Activated CD4-positive, alpha-beta memory T cell treated with anti-CD3 and anti-CD28 coated beads for 36 hours (primary cell): ENCODE measurements around the gene ADGRE1. TPM values are rescaled to one million over a fixed set of nuclear protein-coding genes. Genes with fewer than 3 reads are reported as not detected.

Experiments used
- CTCF ChIA-PET: fragments of 350-600 bp; sonication (Branson Sonifier 250); formaldehyde crosslinking; loops from one replicate; lab custom pipeline; 2021; ENCODE audit warnings: antibody characterized with exemption, inconsistent platforms; lab: Charles Lee
- POLR2A ChIA-PET: fragments of 350-600 bp; sonication (Branson Sonifier 250); formaldehyde crosslinking; loops from one replicate; lab custom pipeline; 2021; ENCODE audit warnings: antibody characterized with exemption; lab: Charles Lee
- DNase-seq: peaks from one replicate; pipeline ENCODE4 v3.0.0-alpha.2; 2020
- H3K27ac Mint-ChIP-seq: one replicate; pipeline ENCODE4 v1.8.0; 2021; ENCODE audit warnings: mixed read lengths
- H3K27me3 Mint-ChIP-seq: one replicate; pipeline ENCODE4 v1.8.0; 2021; ENCODE audit warnings: mixed read lengths
- H3K36me3 Mint-ChIP-seq: one replicate; pipeline ENCODE4 v1.8.0; 2021; ENCODE audit warnings: mixed read lengths
- H3K4me1 Mint-ChIP-seq: one replicate; pipeline ENCODE4 v1.8.0; 2021; ENCODE audit warnings: low read depth, mixed read lengths
- H3K4me3 Mint-ChIP-seq: one replicate; pipeline ENCODE4 v1.8.0; 2021; ENCODE audit warnings: mild to moderate bottlenecking, mixed read lengths
- H3K9me3 Mint-ChIP-seq: one replicate; pipeline ENCODE4 v1.8.0; 2021; ENCODE audit warnings: mixed read lengths
- intact Hi-C: fragments of 100-400 bp; cut with micrococcal nuclease; formaldehyde crosslinking; loops from one replicate; pipeline ENCODE4 v1.15.1; 2023
- total RNA-seq, 2 experiments: library from RNA; stranded (reverse); gene quantifications; one replicate each; pipeline ENCODE4 v1.2.3, GENCODE V29; 2021

Gene ADGRE1
- total RNA-seq, 2 experiments from 2014 or later, result 6.6 to 6.8 TPM

DNA sequence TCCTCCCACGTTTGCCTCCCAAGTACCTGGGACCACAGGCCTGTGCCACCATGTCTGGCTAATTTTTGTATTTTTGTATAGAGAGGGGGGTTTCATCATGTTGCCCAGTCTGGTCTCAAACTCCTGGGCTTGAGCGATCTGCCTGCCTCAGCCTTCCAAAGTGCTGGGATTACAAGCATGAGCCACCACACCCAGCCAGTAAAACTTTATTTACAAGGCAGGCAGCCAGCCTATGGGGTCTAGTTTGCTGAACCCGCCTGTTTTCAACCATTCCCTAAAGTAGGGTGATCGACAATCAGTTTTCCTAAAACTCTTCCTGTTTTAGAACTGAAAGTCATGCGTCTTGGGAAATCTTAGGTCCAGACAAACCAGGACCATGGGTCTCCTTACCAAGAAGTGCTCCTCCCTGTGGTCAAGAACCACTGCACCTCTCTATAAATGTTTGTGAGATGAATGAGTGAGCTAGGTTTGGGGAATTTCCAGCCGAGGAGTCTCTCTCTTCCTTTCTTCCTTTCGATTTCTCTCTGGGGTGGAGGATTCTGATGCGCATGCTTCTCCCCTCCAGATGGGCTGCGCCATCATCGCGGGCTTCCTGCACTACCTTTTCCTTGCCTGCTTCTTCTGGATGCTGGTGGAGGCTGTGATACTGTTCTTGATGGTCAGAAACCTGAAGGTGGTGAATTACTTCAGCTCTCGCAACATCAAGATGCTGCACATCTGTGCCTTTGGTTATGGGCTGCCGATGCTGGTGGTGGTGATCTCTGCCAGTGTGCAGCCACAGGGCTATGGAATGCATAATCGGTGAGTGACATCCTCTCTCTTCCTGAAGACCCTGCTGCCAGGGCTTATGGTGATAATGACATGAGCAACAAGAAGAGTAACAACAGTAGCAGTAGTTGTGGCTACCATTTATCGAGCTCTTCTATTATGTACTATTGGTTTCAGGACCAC is 38.7 kb downstream of the ADGRE1 start:
- ChIA-PET CTCF (interaction anchor here (0.5 to 1.5 kb wide), 10 partner anchors 20 to 413 kb away, joined by 3 to 6 read pairs (median 4); no protein-coding TSS in a partner anchor), POLR2A (no interaction called here)
- Mint-ChIP-seq H3K4me3 (peak overlapping the region; percentile 64), H3K36me3 (peaks cover 14% of the 10 kb centered on the region), H3K27me3 (no peaks in the 10 kb centered on the region), H3K9me3 (peaks cover 18% of the 10 kb centered on the region), H3K27ac (peak overlapping the region; percentile 70), H3K4me1 (peaks cover 13% of the 10 kb centered on the region)
- peak; percentile 57 for DNase-seq
- intact Hi-C loops, result no loop called here

DNA sequence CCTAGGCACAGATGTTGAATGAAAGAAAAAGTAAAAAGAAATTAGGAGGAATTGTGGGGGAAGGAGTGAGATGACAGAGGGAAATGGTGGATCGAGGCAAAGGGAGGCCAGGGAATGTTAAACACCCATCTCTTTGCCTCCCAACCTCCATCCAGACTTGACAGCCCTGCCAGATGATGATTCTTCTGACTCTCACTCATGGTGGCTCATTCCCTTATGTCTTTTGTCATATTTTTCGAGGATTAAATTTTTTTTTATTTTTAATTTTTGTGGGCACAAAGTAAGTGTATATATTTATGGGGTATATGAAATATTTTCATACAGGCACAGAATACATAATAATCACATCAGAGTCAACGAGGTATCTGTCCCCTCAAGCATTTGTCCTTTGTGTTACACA is 42.8 kb downstream of the ADGRE1 start:
- ChIA-PET POLR2A (no interaction called here), CTCF (interaction anchor here (0.6 kb wide), 1 partner anchor 441 kb away, joined by 4 read pairs; no protein-coding TSS in a partner anchor)
- Mint-ChIP-seq H3K4me3 (no peak overlapping the region), H3K27me3 (no peaks in the 10 kb centered on the region), H3K27ac (no peak overlapping the region), H3K9me3 (peaks cover 24% of the 10 kb centered on the region), H3K36me3 (peaks cover 23% of the 10 kb centered on the region), H3K4me1 (peaks cover 13% of the 10 kb centered on the region)
- intact Hi-C loops, result no loop called here
- no peak for DNase-seq

DNA sequence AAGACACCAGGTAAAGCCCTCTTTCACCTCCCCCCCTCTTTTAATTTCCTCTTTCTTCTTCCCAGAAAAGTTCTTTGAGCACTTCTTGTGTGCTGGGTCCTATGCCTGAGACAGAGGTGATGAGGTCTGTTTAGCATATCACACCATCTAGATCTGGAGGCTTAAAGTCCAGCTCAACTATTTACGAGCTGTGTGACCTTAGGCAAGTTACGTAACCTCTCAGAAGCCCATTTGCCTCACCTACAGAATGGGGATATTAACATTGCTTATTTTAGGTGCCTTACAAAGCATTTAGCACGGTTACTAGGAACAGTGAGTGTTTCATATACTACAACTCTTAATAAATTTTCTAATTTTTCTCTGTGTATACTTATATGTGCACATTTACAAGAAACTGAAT is 47.7 kb downstream of the ADGRE1 start:
- Mint-ChIP-seq H3K4me3 (no peak overlapping the region), H3K27me3 (no peaks in the 10 kb centered on the region), H3K4me1 (no peaks in the 10 kb centered on the region), H3K36me3 (peaks cover 16% of the 10 kb centered on the region), H3K27ac (no peak overlapping the region), H3K9me3 (peaks cover 13% of the 10 kb centered on the region)
- DNase-seq, result no peak
- ChIA-PET CTCF (interaction anchor here (0.7 kb wide), 1 partner anchor 718 kb away, joined by 4 read pairs; no protein-coding TSS in a partner anchor), POLR2A (no interaction called here)
- intact Hi-C loops, result no loop called here

DNA sequence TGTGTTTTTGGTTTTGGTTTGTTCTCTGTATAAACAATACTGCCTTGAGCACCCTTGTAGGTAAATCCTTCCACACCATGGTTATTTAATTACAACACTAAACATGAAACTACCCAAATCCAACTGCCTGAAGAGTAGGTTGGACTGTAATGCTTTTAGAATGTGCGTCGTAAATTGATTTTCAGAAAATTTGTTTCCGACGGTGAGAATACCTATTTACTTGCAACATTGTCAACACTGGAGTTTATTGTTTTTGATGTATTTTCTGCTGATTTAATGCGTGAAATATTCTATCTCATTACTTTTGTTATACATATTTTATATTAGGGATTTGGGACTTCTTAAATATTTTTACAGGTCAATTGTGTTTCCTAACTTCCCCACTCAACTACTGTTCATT is 48.2 kb downstream of the ADGRE1 start:
- Mint-ChIP-seq H3K4me3 (no peak overlapping the region), H3K36me3 (peaks cover 18% of the 10 kb centered on the region), H3K27ac (no peak overlapping the region), H3K27me3 (no peaks in the 10 kb centered on the region), H3K4me1 (no peaks in the 10 kb centered on the region), H3K9me3 (peaks cover 9% of the 10 kb centered on the region)
- no peak for DNase-seq
- ChIA-PET CTCF (no interaction called here), POLR2A (no interaction called here)
- intact Hi-C loops, result no loop called here

DNA sequence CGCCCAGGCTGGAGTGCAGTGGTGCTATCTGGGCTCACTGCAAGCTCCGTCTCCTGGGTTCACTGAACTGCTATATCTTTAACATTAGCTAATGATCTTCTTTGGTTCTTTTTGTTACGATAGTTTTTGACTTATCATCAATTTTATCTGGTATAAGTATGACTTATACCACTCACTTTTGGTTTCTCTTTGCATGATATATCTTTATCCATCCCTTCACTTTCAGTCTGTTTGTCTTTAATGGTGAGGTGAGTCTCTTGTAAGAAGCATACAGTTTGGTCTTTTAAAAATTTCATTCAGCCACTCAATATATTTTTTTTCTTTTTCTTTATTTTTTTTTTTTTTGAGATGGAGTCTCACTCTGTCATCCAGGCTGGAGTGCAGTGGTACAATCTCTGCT is 58.4 kb downstream of the ADGRE1 start:
- Mint-ChIP-seq H3K4me1 (peaks cover 17% of the 10 kb centered on the region), H3K4me3 (no peak overlapping the region), H3K36me3 (no peaks in the 10 kb centered on the region), H3K27me3 (no peaks in the 10 kb centered on the region), H3K27ac (no peak overlapping the region), H3K9me3 (no peaks in the 10 kb centered on the region)
- POLR2A ChIA-PET, result no interaction called here
- CTCF ChIA-PET, result interaction anchor here (0.6 to 1.7 kb wide), 4 partner anchors 17 to 26 kb away, joined by 3 to 6 read pairs (median 4); no protein-coding TSS in a partner anchor
- intact Hi-C loops, result loop anchor here (5.0 to 10.0 kb wide), 2 partner anchors 59 to 208 kb away; partner anchors contain the start of genes GPR108 and TRIP10
- no peak for DNase-seq

DNA sequence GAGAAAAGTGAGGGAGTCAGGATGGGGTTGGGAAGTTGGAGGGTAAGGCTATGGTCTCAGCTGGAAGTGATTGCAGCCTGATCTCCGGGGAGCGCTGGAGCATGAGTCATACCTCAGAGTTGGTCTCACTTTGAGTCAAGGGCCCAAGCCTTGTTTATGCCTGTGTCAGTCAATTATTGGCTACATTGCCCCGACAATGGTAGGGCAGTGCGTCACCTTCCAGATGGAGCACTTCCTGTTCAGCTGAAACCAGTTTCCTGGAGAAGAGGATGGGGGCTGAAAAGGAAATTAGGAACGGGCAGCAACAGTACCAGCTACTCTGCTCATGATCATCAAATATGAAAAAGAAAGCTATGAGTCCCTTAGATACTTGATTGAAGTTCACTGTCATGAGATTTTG is 60.4 kb downstream of the ADGRE1 start:
- Mint-ChIP-seq H3K4me3 (no peak overlapping the region), H3K27me3 (no peaks in the 10 kb centered on the region), H3K36me3 (no peaks in the 10 kb centered on the region), H3K27ac (peak overlapping the region; percentile 33), H3K4me1 (peaks cover 17% of the 10 kb centered on the region), H3K9me3 (no peaks in the 10 kb centered on the region)
- intact Hi-C loops, result loop anchor here (5.0 to 10.0 kb wide), 2 partner anchors 57 to 210 kb away; partner anchors contain the start of genes GPR108 and TRIP10
- POLR2A ChIA-PET, result no interaction called here
- CTCF ChIA-PET, result interaction anchor here (0.6 to 1.8 kb wide), 4 partner anchors 15 to 667 kb away, joined by 3 to 8 read pairs (median 4); no protein-coding TSS in a partner anchor
- DNase-seq, result peak; percentile 85

DNA sequence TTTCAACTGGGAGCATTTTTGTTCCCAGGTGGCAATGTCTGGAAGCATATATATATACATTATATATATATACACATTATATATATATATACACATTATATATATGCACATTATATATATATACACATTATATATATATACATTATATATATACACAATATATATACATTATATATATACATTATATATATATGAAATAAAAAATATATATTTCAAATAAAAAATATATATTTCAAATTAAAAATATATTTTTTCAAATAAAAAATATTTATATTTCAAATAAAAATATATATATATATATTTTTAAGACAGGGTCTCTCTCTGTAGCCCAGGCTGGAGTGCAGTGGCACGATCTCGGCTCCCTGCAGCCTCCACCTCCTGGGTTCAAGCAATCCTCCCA is 61.5 kb downstream of the ADGRE1 start:
- no peak for DNase-seq
- ChIA-PET CTCF (interaction anchor here (1.5 to 1.8 kb wide), 2 partner anchors 14 to 15 kb away, joined by 4 to 8 read pairs; no protein-coding TSS in a partner anchor), POLR2A (no interaction called here)
- Mint-ChIP-seq H3K9me3 (no peaks in the 10 kb centered on the region), H3K4me1 (peaks cover 17% of the 10 kb centered on the region), H3K27me3 (no peaks in the 10 kb centered on the region), H3K27ac (no peak overlapping the region), H3K36me3 (peaks cover 4% of the 10 kb centered on the region), H3K4me3 (no peak overlapping the region)
- intact Hi-C loops, result loop anchor here (5.0 to 10.0 kb wide), 2 partner anchors 56 to 212 kb away; partner anchors contain the start of genes GPR108 and TRIP10

DNA sequence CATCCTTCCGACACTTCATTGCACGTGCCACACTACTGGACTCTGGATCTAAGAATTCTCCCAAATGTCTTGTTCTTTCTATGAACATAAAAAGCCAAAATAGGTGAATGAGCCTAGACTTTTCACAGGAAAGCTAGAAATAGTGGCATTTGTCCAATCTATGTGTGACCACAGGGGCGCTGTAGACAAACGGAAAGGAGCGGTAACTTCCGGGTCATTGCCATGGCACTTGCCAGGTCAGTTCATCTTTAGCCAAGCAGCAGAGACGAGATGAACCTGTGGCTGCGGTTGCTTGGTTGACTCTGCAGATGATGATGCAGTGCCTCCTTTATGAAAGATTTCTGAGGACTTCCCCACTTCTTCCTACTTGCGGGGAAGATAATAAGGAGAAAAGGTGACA is 65.6 kb downstream of the ADGRE1 start:
- no peaks in the 10 kb centered on the region for H3K9me3 Mint-ChIP-seq
- H3K36me3 Mint-ChIP-seq, result peaks cover 6% of the 10 kb centered on the region
- H3K27me3 Mint-ChIP-seq, result no peaks in the 10 kb centered on the region
- H3K4me3 Mint-ChIP-seq, result no peak overlapping the region
- H3K4me1 Mint-ChIP-seq, result peaks cover 4% of the 10 kb centered on the region
- no peak overlapping the region for H3K27ac Mint-ChIP-seq
- POLR2A ChIA-PET, result no interaction called here
- CTCF ChIA-PET, result interaction anchor here (0.7 to 1.3 kb wide), 2 partner anchors 10 to 11 kb away, joined by 3 to 6 read pairs; no protein-coding TSS in a partner anchor
- no peak for DNase-seq
- intact Hi-C loops, result no loop called here

DNA sequence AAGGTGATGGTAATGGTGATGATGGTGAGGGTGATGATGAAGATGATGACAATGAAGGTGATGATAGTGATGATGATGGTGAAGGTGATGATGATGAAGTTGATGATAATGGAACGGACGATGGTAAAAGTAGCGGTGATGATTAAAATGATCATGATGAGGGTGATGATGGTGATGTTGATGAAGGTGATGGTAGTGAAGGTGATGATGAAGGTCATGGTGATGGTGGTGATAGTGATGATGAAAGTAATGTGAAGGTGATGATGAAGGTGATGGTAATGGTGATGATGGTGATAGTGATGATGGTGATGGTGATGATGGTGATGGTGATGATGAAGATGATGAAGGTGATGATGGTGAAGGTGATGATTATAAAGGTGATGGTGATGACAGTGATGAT is 67.7 kb downstream of the ADGRE1 start:
- no peaks in the 10 kb centered on the region for H3K9me3 Mint-ChIP-seq
- ChIA-PET POLR2A (no interaction called here), CTCF (no interaction called here)
- H3K4me1 Mint-ChIP-seq, result no peaks in the 10 kb centered on the region
- no peak overlapping the region for H3K27ac Mint-ChIP-seq
- no peak for DNase-seq
- H3K4me3 Mint-ChIP-seq, result no peak overlapping the region
- intact Hi-C loops, result no loop called here
- no peaks in the 10 kb centered on the region for H3K27me3 Mint-ChIP-seq
- peaks cover 6% of the 10 kb centered on the region for H3K36me3 Mint-ChIP-seq

DNA sequence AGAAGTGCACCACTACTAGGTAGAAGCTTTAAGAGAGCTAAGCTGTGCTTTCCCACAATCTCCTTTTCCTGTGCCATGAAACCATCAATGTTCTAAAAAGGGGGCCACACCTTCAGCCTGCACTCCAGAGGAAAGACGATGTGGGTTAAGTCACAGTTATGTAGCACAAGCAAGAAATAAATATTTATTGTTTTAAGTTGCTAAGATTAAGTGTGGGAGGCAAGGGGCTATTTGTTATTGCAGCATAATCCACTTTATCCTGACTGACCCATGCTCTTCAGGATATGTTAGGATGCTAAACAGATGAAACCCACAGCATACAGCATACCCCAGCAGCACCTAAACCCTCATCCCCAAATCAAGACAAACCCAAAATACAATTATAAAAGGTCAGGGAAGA is 69.2 kb downstream of the ADGRE1 start:
- ChIA-PET POLR2A (no interaction called here), CTCF (no interaction called here)
- Mint-ChIP-seq H3K27ac (no peak overlapping the region), H3K36me3 (peaks cover 6% of the 10 kb centered on the region), H3K4me3 (no peak overlapping the region), H3K9me3 (no peaks in the 10 kb centered on the region), H3K27me3 (no peaks in the 10 kb centered on the region), H3K4me1 (no peaks in the 10 kb centered on the region)
- intact Hi-C loops, result no loop called here
- no peak for DNase-seq

DNA sequence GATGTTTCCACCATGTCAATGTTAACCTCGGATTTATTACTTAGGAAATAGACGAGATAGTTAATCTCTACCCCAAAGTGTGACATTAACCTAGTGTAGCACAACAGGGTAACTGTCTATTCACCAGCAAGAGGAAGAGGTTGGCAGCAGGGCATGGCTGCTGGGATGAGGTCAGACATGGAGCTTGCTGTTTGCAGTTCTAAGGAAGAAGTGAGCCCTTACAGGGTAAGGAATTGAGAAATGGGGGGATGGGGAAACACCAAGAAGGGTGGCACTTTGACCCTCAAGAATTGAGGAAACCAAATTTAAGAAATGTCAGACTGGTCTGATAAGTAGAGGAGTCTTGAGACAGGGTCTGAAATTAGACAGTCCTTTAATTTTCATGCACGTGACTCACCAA is 71.4 kb downstream of the ADGRE1 start:
- intact Hi-C loops, result no loop called here
- H3K27me3 Mint-ChIP-seq, result no peaks in the 10 kb centered on the region
- H3K4me3 Mint-ChIP-seq, result no peak overlapping the region
- H3K9me3 Mint-ChIP-seq, result peaks cover 3% of the 10 kb centered on the region
- ChIA-PET POLR2A (interaction anchor here (0.5 kb wide), 1 partner anchor 696 kb away, joined by 3 read pairs; no protein-coding TSS in a partner anchor), CTCF (no interaction called here)
- no peaks in the 10 kb centered on the region for H3K4me1 Mint-ChIP-seq
- peaks cover 5% of the 10 kb centered on the region for H3K36me3 Mint-ChIP-seq
- no peak for DNase-seq
- H3K27ac Mint-ChIP-seq, result no peak overlapping the region

DNA sequence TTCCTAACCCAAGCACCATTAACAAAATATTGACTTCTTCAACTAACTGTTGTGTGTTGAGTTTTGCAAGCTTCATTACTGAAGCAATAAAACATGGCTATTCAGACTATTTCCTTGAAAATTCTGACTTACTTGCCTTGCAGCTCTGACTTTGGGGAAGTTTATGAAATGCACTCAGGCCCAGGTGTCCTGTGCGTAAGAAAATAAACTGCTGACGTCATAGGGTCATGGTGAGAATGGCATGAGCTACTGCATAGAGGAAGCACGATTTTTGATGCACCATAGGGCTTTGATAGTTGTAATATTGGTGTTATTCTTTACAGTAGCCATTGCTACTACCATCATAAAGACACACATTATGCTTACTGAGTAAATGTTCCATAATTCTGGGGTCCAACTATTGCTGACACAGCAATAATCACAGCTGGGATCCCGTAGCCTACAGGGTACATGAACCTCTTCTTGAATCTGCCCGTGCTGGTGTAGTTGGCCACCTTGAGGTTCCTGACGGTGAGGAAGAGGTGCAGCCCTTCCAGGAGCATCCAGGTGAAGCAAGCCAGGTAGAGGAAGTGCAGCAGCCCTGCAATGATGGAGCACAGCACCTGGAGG is 76.0 kb downstream of the ADGRE1 start:
- ChIA-PET CTCF (interaction anchor here (0.6 to 2.1 kb wide), 22 partner anchors 9 to 443 kb away, joined by 3 to 13 read pairs (median 4); no protein-coding TSS in a partner anchor), POLR2A (no interaction called here)
- intact Hi-C loops, result no loop called here
- no peaks in the 10 kb centered on the region for H3K27me3 Mint-ChIP-seq
- H3K4me3 Mint-ChIP-seq, result no peak overlapping the region
- peaks cover 2% of the 10 kb centered on the region for H3K36me3 Mint-ChIP-seq
- peaks cover 3% of the 10 kb centered on the region for H3K9me3 Mint-ChIP-seq
- no peaks in the 10 kb centered on the region for H3K4me1 Mint-ChIP-seq
- no peak overlapping the region for H3K27ac Mint-ChIP-seq
- no peak for DNase-seq
